Upper lobe of left lung (tissue), 6 donors: ENCODE measurements around the gene ZFP3. TPM values are rescaled to one million over a fixed set of nuclear protein-coding genes. Genes with fewer than 3 reads are reported as not detected.
"Not testable (repeated sequence)": the region's sequence is repeated elsewhere in the genome, so short reads cannot be mapped to it uniquely, and the experiment has no call there.

Experiments used
- ATAC-seq, 2 donors: fragments of 200-7000 bp; cut with Tn5 transposase; one replicate each; pipeline ENCODE4 v1.9.1; 2022; ENCODE audit warnings: mild to moderate bottlenecking in 2 of 2, moderate library complexity in 2 of 2; ENCODE audit not compliant: low FRiP score in 2 of 2
- DNase-seq, 2 donors: peaks; one replicate each; pipeline ENCODE4 v3.0.0-alpha.2; 2019 to 2020
- H3K27ac ChIP-seq, 4 donors: fragments of 200-600 bp; sonication (generic); one replicate each; pipeline ENCODE4 v1.5.1; 2016 to 2019
- H3K27me3 ChIP-seq, 4 donors: fragments of 200-600 bp; sonication (generic); one replicate each; pipeline ENCODE4 v1.5.1; 2017 to 2019
- H3K36me3 ChIP-seq, 4 donors: fragments of 200-600 bp; sonication (generic); one replicate each; pipeline ENCODE4 v1.5.1; 2016 to 2019
- H3K4me1 ChIP-seq, 4 donors: fragments of 200-600 bp; sonication (generic); one replicate each; pipeline ENCODE4 v1.5.1; 2018 to 2019
- H3K4me3 ChIP-seq, 4 donors: fragments of 200-600 bp; sonication (generic); one replicate each; pipeline ENCODE4 v1.5.1; 2017 to 2019; ENCODE audit warnings: mild to moderate bottlenecking in 2 of 4, moderate library complexity in 1 of 4
- H3K9me3 ChIP-seq, 4 donors: fragments of 200-600 bp; sonication (generic); one replicate each; pipeline ENCODE4 v1.5.1; 2018 to 2019
- EP300 ChIP-seq, 4 donors: sonication (generic); formaldehyde crosslinking; IDR thresholded peaks; one replicate each; pipeline ENCODE4 v1.5.1; 2017; ENCODE audit warnings: antibody characterized with exemption in 4 of 4, control low read depth in 2 of 4
- POLR2A ChIP-seq, 4 donors: fragments of 450-650 bp; IDR thresholded peaks; one replicate each; pipeline ENCODE4 v1.5.1; 2016 to 2017; ENCODE audit warnings: antibody characterized with exemption in 4 of 4, mild to moderate bottlenecking in 2 of 4
- POLR2AphosphoS5 ChIP-seq, 2 donors: sonication (generic); formaldehyde crosslinking; IDR thresholded peaks; one replicate each; pipeline ENCODE4 v1.5.1; 2017; ENCODE audit warnings: antibody characterized with exemption in 2 of 2
- WGBS, 2 donors: methylation state at CpG; one replicate each; pipeline ENCODE4 v1.1.5; 2017 to 2018; 5-methylcytosine and 5-hydroxymethylcytosine counted together
- total RNA-seq, 6 donors: library from RNA; depleted of rRNA in 4 of 6; stranded (reverse); fragments of >200 nt in 4 of 6; gene quantifications; one replicate each; pipeline versions ENCODE4 v1.1.0 to v1.2.1, GENCODE V29; 2016 to 2021
- TF ChIP-seq, protein P1 (sequence below), 6 experiments: fragments of 450-650 bp in 4 of 6; fragments of 200-600 bp in 2 of 6; sonication (generic) in 2 of 6; IDR thresholded peaks; one replicate each; pipeline ENCODE4 v1.5.1; 2016 to 2019; ENCODE audit warnings: antibody characterized with exemption in 6 of 6
- donor health status: DM: no; HTN: no; CAD: no; lungs with moderate emphysema.
- donor health status: DM: no; HTN: yes; CAD: no; lungs with severe emphysema.

ZFP3 gene
- total RNA-seq, 6 donors from 2014 or later: 0.89 to 9.7 (median 5.3) TPM

DNA sequence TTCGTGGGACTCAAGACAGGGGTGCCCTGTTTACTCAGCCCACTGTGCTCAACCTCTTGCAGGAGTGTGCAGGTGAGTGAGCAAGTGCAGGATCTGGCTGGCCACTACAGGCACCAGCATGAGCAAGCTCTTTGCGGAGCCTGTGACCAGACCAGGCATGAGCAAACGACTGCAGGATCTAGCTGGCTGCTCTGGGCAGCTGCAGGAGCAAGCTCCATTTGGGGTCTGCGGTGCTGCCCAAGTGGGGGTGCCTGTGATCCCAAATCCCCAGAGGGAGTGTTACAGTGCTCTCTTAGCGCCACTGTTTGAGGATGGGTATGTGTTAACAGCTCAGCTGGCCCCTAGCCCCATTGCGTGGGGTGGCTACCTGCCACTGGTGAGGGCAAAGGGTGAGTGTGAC is 40.0 kb downstream of the ZFP3 start:
- H3K4me1 ChIP-seq: peaks cover 10 to 19% (median 12%) of the 10 kb centered on the region in 4 donors
- H3K27ac ChIP-seq: no peak overlapping the region
- no peaks in the 10 kb centered on the region for H3K36me3 ChIP-seq
- WGBS, 2 donors: 86 to 89% methylated on average over 6 of the region's 6 CpGs
- H3K27me3 ChIP-seq: peaks cover 0 to 27% (median 12%) of the 10 kb centered on the region in 4 donors
- DNase-seq (no peak), ATAC-seq (no peak)
- H3K9me3 ChIP-seq: no peaks in the 10 kb centered on the region
- TF ChIP-seq, protein P1, sequence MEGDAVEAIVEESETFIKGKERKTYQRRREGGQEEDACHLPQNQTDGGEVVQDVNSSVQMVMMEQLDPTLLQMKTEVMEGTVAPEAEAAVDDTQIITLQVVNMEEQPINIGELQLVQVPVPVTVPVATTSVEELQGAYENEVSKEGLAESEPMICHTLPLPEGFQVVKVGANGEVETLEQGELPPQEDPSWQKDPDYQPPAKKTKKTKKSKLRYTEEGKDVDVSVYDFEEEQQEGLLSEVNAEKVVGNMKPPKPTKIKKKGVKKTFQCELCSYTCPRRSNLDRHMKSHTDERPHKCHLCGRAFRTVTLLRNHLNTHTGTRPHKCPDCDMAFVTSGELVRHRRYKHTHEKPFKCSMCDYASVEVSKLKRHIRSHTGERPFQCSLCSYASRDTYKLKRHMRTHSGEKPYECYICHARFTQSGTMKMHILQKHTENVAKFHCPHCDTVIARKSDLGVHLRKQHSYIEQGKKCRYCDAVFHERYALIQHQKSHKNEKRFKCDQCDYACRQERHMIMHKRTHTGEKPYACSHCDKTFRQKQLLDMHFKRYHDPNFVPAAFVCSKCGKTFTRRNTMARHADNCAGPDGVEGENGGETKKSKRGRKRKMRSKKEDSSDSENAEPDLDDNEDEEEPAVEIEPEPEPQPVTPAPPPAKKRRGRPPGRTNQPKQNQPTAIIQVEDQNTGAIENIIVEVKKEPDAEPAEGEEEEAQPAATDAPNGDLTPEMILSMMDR (IDR thresholded peaks at IDR 0.05): no peak
- TF ChIP-seq POLR2A (IDR thresholded peaks at IDR 0.05) (no peak), EP300 (IDR thresholded peaks at IDR 0.05) (no peak), POLR2AphosphoS5 (IDR thresholded peaks at IDR 0.05) (no peak)
- no peak overlapping the region for H3K4me3 ChIP-seq

DNA sequence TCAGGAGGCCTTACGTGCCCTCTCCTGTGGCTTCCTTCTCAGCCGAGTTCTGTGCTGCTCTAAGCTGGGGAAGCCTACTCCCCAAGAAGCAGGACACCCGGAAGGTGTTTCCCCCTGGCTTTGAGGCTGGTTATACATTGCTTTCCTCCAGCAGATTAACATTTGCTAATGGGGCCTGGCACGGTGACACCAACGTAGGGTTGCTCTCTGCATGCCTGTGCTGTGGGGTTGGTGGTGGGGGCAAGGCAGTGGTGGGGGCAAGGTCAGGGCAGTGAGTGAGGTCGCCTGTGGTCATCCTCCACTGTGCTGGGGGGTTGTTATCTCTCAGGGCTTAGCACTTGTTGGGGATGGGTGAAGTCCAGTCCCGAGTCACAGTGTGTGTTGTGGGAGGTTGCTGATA is 41.8 kb downstream of the ZFP3 start:
- H3K27ac ChIP-seq: no peak overlapping the region
- WGBS, 2 donors: 74 to 82% methylated on average over 6 to 7 of the region's 7 CpGs
- DNase-seq (no peak), ATAC-seq (no peak)
- H3K27me3 ChIP-seq: peaks cover 0 to 28% (median 12%) of the 10 kb centered on the region in 4 donors
- no peaks in the 10 kb centered on the region for H3K36me3 ChIP-seq
- no peaks in the 10 kb centered on the region for H3K9me3 ChIP-seq
- TF ChIP-seq POLR2A (IDR thresholded peaks at IDR 0.05) (no peak), POLR2AphosphoS5 (IDR thresholded peaks at IDR 0.05) (no peak), EP300 (IDR thresholded peaks at IDR 0.05) (no peak)
- TF ChIP-seq, protein P1 (IDR thresholded peaks at IDR 0.05): no peak
- H3K4me1 ChIP-seq: peaks cover 10 to 22% (median 13%) of the 10 kb centered on the region in 4 donors
- no peak overlapping the region for H3K4me3 ChIP-seq

DNA sequence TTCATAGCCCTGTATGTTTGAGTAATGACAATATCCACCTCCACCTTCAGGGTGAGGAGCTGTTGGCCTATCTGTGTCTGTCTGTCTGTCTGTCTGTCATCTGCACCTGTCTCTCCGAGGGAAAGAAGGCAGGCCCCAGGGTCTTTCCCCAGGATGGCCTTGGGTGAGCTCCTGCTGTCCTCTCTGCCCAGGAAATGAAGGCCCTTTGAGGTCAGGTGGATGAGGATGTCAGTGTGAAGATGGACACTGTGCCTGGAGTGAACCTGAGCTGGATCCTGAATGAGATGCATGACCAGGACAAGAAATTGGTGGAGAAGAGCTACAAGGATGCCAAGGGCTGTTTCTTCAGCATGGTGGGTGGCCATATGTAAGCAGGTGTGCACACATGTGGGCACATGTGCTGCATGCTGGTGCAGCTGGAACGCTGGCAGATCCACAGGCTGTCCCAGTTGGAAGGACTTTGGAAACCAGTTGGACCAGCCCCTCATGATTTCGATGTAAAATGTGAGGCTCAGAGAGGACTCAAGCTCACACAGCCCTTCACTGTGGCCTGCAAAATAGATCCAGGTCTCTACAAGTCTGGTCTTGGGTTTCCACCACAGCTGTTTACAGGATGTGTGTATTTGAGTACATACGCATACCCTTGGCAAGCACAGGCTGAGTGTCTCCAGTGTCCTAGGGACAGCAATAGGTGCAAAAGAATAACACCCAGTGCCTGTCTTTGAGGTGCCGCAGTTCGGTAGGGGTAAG is 42.3 kb downstream of the ZFP3 start:
- H3K4me3 ChIP-seq, H3K9me3 ChIP-seq, ATAC-seq, H3K27ac ChIP-seq, DNase-seq, H3K36me3 ChIP-seq: not testable (repeated sequence)
- Histone ChIP-seq H3K27me3 (peaks cover 0 to 23% (median 11%) of the 10 kb centered on the region in 4 donors), H3K4me1 (peaks cover 10 to 22% (median 13%) of the 10 kb centered on the region in 4 donors)
- WGBS, 2 donors: 90 to 94% methylated on average over 3 to 6 of the region's 6 CpGs

DNA sequence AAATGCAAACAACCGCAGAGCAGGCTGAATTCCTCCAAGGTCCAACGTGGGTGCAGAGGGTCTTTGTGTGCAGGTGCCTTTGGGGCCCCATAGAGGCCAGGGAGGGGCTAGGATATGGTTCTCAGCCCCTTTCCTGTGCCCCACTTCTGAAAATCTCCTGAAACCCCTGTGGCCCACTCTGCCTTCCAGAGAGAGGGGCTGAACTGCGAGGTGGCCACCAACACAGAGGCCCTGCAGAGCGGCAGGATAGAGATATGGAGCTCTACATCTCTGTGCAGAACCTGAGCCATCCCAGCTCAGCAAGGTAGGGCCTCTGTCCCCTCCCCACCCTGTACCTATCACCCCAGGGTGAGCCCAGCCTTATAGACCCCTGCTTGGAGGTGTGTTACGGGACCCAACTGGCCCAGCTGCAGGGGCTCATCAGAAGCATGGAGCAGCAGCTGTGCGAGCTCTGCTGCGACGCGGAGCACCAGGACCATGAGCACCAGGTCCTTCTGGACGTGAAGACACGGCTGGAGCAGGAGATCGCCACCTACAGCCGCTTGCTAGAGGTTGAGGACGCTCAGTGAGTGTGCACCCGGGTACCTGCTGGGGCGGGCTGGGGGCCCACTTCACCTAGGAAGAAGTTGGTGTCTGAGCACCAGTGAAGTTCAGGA is 43.0 kb downstream of the ZFP3 start:
- no peak for TF ChIP-seq POLR2AphosphoS5 (IDR thresholded peaks at IDR 0.05)
- TF ChIP-seq EP300 (IDR thresholded peaks at IDR 0.05): no peak
- TF ChIP-seq, protein P1 (IDR thresholded peaks at IDR 0.05): no peak
- TF ChIP-seq POLR2A (IDR thresholded peaks at IDR 0.05): no peak
- no peak for DNase-seq
- 90 to 92% methylated on average over 2 to 16 of the region's 16 CpGs for WGBS, 2 donors

DNA sequence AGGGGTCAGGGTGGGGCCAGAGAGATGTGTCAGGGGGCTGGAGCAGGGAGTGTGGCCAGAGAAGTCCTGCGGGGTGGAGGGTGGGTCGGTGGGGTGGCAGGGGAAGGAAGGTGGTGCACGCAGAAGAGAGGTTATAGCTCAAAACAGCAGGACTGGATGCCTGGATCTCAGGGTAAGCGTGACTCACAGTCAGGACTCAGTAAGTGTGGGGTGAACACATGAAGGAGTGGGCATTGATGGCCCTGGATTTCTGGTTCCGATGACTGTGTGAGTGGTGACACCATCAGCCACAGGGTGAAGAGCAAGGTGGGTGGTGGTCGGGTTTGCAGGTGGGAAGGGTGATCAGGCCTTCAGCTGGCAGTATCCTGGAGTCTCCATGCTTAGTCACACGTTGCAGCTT is 43.8 kb downstream of the ZFP3 start:
- H3K27ac ChIP-seq, H3K36me3 ChIP-seq, DNase-seq, ATAC-seq, H3K9me3 ChIP-seq: not testable (repeated sequence)
- peaks cover 0 to 13% (median 7%) of the 10 kb centered on the region in 4 donors for H3K27me3 ChIP-seq
- H3K4me3 ChIP-seq: peak overlapping the region in 3 of 4 donors; percentile 34 to 60 (median 54)
- H3K4me1 ChIP-seq: peaks cover 10 to 16% (median 13%) of the 10 kb centered on the region in 4 donors
- WGBS, 2 donors: 76 to 87% methylated on average over 6 to 7 of the region's 7 CpGs

More for the DNA sequence above, 43.0 kb downstream of the ZFP3 start:
- no peak for ATAC-seq
- Histone ChIP-seq H3K4me3 (no peak overlapping the region), H3K36me3 (no peaks in the 10 kb centered on the region), H3K9me3 (no peaks in the 10 kb centered on the region), H3K4me1 (peaks cover 10 to 16% (median 13%) of the 10 kb centered on the region in 4 donors), H3K27me3 (peaks cover 0 to 16% (median 8%) of the 10 kb centered on the region in 4 donors), H3K27ac (no peak overlapping the region)
